SK-N-MC (cell line): ENCODE measurements around the gene CTSZ.

ENCODE experiments used
- DNase-seq: peaks from one replicate; pipeline ENCODE4 v3.0.0-alpha.2; 2011; ENCODE audit warnings: low read depth, low spot score
- H3K27ac ChIP-seq: fragments of 200-600 bp; sonication (generic); 2 replicates; pipeline ENCODE4 v1.5.1; 2016; ENCODE audit warnings: mixed run types
- H3K36me3 ChIP-seq: fragments of 200-600 bp; sonication (generic); 2 replicates; pipeline ENCODE4 v1.6.1; 2017; ENCODE audit warnings: antibody characterized with exemption, low read length, mixed read lengths; ENCODE audit not compliant: insufficient read depth
- H3K4me3 ChIP-seq: fragments of 200-600 bp; sonication (generic); 2 replicates; pipeline ENCODE4 v1.5.1; 2016
- H3K9ac ChIP-seq: fragments of 200-600 bp; sonication (generic); 2 replicates; pipeline ENCODE4 v1.8.0; 2017; ENCODE audit warnings: mixed run types, mixed read lengths; ENCODE audit not compliant: insufficient read length
- H3K9me3 ChIP-seq: fragments of 200-600 bp; sonication (generic); 2 replicates; pipeline ENCODE4 v1.6.1; 2017; ENCODE audit warnings: low read depth, mild to moderate bottlenecking, antibody characterized with exemption, low read length, moderate library complexity, mixed read lengths
- EZH2 ChIP-seq: fragments of 200-600 bp; sonication (generic); IDR thresholded peaks from one replicate; pipeline ENCODE4 v1.6.1; 2017; ENCODE audit warnings: antibody characterized with exemption
- FOXP2 ChIP-seq: optimal IDR thresholded peaks from 2 replicates; pipeline ENCODE3; 2011; ENCODE audit warnings: mild to moderate bottlenecking, moderate library complexity; ENCODE audit not compliant: insufficient read depth; ENCODE audit errors: extremely low read length, control extremely low read depth
- POLR2AphosphoS5 ChIP-seq: IDR thresholded peaks from 2 replicates; pipeline ENCODE4 v1.6.1; 2012; ENCODE audit warnings: mild to moderate bottlenecking, low read depth, low read length, borderline replicate concordance

The CTSZ gene

GRCh38 chr20:58991715-58992114 is 15.3 kb downstream of the CTSZ start:
- H3K36me3 ChIP-seq, result peaks cover 93% of the 10 kb centered on the region
- TF ChIP-seq FOXP2 (no peak), POLR2AphosphoS5 (no peak), EZH2 (no peak)

DNA sequence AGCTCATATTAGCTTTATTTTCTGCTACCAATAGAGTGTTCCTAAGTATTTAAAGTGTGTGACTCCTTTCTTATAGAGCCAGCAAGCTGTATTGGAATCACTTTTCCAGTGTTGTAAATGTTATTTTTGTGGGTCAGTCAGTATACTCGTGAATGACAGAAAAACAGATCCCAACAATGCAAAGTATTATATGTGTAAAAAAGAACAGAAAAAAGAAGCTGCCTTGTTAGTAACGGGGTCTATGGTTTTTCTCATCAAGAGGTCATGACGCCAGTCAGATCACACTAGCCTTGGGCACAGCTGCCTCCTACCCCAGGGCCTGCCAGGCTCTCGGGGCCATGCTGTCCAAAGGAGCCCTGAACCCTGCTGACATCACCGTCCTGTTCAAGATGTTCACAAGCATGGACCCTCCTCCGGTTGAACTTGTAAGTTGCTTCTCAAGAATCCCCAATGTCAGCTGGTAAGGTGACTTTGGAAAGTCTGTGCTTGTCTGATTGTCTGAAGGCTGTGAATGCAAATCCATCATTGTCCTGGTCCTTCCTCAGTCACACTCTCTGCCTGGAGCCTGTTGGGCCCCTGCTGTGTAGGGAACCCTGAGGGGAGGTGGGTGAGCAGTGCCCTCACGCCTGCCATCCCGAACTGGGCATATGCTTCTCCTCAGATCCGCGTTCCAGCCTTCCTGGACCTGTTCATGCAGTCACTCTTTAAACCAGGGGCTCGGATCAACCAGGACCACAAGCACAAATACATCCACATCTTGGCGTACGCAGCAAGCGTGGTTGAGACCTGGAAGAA is 16.2 kb downstream of the CTSZ start:
- H3K27ac ChIP-seq, result no peak overlapping the region
- H3K9ac ChIP-seq, result no peak overlapping the region
- peaks cover 98% of the 10 kb centered on the region for H3K36me3 ChIP-seq
- no peak for DNase-seq
- TF ChIP-seq EZH2 (no peak), FOXP2 (no peak), POLR2AphosphoS5 (no peak)
- no peaks in the 10 kb centered on the region for H3K9me3 ChIP-seq
- no peak overlapping the region for H3K4me3 ChIP-seq

More at GRCh38 chr20:58991715-58992114, 15.3 kb downstream of the CTSZ start:
- H3K4me3 ChIP-seq, result no peak overlapping the region
- H3K9ac ChIP-seq, result no peak overlapping the region
- H3K9me3 ChIP-seq, result no peaks in the 10 kb centered on the region
- H3K27ac ChIP-seq, result no peak overlapping the region
- DNase-seq, result no peak

DNA sequence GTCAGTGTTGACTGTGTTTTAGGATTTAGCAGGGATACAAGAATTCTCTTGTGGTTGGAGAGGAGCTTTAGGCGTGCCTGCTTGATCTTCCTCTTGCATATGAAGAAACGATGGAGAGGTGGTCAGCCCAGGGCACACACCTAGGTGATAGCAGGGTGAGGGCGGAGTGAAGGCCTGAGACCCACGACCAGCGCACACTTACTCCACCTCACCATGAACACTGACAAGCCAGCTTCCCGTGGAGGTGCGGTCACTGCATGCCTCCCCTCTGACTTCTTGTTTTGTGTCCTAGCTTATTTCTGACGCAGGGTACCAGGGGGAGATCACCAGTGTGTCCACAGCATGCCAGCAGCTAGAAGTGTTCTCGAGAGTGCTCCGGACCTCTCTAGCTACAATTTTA is 17.9 kb downstream of the CTSZ start:
- Histone ChIP-seq H3K36me3 (peaks cover 92% of the 10 kb centered on the region), H3K9me3 (no peaks in the 10 kb centered on the region), H3K9ac (no peak overlapping the region), H3K27ac (no peak overlapping the region), H3K4me3 (no peak overlapping the region)
- no peak for DNase-seq
- TF ChIP-seq POLR2AphosphoS5 (no peak), EZH2 (no peak), FOXP2 (no peak)

DNA sequence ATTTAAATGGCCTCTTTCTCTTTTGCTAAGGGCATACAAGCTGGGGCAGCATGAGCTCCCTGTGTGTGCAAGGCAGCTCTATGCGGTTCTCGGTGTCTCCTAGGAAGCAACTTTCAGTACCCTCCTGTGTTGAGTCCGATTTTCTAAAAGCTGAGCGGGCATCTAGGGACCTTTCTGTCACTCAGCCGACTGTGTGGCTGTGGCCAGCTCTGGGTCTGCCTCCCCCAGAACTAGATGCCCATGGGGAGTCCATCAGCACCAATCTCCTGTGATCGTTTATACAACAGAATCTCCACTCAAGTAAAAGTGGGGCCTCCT is 18.5 kb downstream of the CTSZ start:
- H3K36me3 ChIP-seq, result peaks cover 88% of the 10 kb centered on the region
- TF ChIP-seq FOXP2 (no peak), EZH2 (no peak), POLR2AphosphoS5 (no peak)
- H3K4me3 ChIP-seq, result no peak overlapping the region
- H3K9ac ChIP-seq, result no peak overlapping the region
- H3K27ac ChIP-seq, result no peak overlapping the region
- no peaks in the 10 kb centered on the region for H3K9me3 ChIP-seq
- DNase-seq, result no peak

GRCh38 chr20:58987790-58988564 is 19.1 kb downstream of the CTSZ start:
- Histone ChIP-seq H3K27ac (no peak overlapping the region), H3K4me3 (no peak overlapping the region), H3K36me3 (peaks cover 83% of the 10 kb centered on the region), H3K9me3 (no peaks in the 10 kb centered on the region), H3K9ac (no peak overlapping the region)
- no peak for DNase-seq
- TF ChIP-seq FOXP2 (no peak), EZH2 (no peak), POLR2AphosphoS5 (no peak)

DNA sequence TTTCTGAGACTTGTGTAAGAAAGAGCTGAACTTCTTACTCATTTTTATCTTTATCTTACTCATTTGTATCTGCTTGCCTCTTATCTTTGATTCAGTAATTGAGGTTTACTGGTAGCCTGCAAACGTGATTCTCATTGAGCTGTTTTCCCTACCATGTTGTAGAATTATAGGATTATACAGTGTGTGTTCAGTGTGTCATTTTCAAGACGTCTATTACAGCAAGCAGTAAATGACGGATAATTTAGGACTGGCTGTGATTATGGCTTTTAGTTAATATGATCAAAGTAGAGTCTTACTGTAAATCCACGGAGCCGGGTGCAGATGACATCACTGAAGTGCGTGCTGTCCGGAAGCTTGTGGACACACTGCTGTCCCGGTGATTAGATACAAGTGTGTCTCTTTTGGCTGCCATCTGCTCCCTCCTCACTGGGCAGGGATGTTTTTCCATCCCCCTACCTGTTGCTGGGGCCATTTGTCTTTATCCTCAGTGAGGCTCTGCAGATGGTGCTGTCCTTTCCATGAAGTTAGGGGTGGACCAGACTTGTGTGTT is 20.0 kb downstream of the CTSZ start:
- Histone ChIP-seq H3K9ac (no peak overlapping the region), H3K27ac (no peak overlapping the region), H3K36me3 (peaks cover 73% of the 10 kb centered on the region), H3K4me3 (no peak overlapping the region), H3K9me3 (no peaks in the 10 kb centered on the region)
- no peak for DNase-seq
- TF ChIP-seq EZH2 (no peak), FOXP2 (no peak), POLR2AphosphoS5 (no peak)

- Histone ChIP-seq H3K4me3 (no peak overlapping the region), H3K36me3 (peaks cover 67% of the 10 kb centered on the region)
Measured at GRCh38 chr20:58986286-58986967, 20.6 kb downstream of the CTSZ start.

DNA sequence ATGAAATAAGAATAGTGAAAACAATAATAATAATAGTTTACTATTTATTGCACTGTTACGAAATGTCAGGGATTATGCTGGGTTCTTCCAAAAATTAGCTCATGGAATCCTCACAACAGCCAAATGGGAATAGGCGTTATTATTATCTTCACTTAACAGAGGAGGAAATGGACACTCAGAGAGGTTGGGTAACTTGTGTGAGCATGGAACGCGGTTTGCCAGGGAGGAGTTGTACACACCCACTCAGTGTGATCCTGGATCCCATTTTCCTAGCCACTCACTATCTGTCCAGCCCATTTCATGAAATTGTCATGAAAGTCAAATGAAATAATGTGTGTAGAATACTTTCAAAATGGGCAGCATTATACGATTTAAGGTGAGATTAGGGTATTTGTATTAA is 21.4 kb downstream of the CTSZ start:
- no peaks in the 10 kb centered on the region for H3K9me3 ChIP-seq
- DNase-seq, result no peak
- H3K9ac ChIP-seq, result no peak overlapping the region
- no peak overlapping the region for H3K4me3 ChIP-seq
- no peak overlapping the region for H3K27ac ChIP-seq
- H3K36me3 ChIP-seq, result peaks cover 60% of the 10 kb centered on the region
- TF ChIP-seq POLR2AphosphoS5 (no peak), FOXP2 (no peak), EZH2 (no peak)

More at GRCh38 chr20:58986286-58986967, 20.6 kb downstream of the CTSZ start:
- TF ChIP-seq POLR2AphosphoS5, result no peak
- no peak for TF ChIP-seq FOXP2
- no peak for TF ChIP-seq EZH2
- DNase-seq, result no peak
- Histone ChIP-seq H3K27ac (no peak overlapping the region), H3K9ac (no peak overlapping the region), H3K9me3 (no peaks in the 10 kb centered on the region)
